ENCODE measurements around the gene RABL6.
"Not testable (repeated sequence)": the region's sequence is repeated elsewhere in the genome, so short reads cannot be mapped to it uniquely, and the experiment has no call there.

Gene RABL6

DNA sequence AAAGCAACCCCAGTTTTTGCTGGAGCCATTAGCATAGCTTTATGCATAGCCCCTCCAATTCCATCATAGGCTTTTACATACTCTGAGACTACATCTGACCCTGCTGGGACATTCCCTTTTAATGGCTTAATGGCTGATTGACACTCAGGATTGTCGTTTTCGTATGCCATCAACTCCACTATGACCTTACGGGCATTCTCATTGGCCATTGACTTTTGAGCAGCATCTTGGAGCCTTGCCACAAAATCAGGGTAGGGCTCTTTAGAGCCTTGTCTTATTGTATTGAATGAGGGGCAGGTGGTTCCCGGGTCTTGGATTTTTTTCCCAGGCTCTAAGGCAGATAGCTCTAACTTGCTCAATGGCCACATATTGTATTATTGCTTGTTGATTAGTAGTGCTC, 20.8 kb upstream of the RABL6 start:
- H3K4me1 Mint-ChIP-seq (ENCODE audit: low read depth) = peaks cover 16% of the 10 kb centered on the region
- DNase-seq; H3K4me3 Mint-ChIP-seq; H3K27me3 Mint-ChIP-seq; H3K27ac Mint-ChIP-seq; H3K9me3 Mint-ChIP-seq; H3K36me3 Mint-ChIP-seq (ENCODE audit: low read depth): not testable (repeated sequence)

GRCh38 chr9:136787690-136788400, 19.9 kb upstream of the RABL6 start:
- H3K36me3 Mint-ChIP-seq (ENCODE audit: low read depth) = peaks cover 6% of the 10 kb centered on the region
- H3K4me1 Mint-ChIP-seq (ENCODE audit: low read depth) = peaks cover 23% of the 10 kb centered on the region
- DNase-seq = peak; percentile 75
- no peaks in the 10 kb centered on the region for H3K9me3 Mint-ChIP-seq
- no peaks in the 10 kb centered on the region for H3K27me3 Mint-ChIP-seq
- no peak overlapping the region for H3K4me3 Mint-ChIP-seq
- no peak overlapping the region for H3K27ac Mint-ChIP-seq

DNA sequence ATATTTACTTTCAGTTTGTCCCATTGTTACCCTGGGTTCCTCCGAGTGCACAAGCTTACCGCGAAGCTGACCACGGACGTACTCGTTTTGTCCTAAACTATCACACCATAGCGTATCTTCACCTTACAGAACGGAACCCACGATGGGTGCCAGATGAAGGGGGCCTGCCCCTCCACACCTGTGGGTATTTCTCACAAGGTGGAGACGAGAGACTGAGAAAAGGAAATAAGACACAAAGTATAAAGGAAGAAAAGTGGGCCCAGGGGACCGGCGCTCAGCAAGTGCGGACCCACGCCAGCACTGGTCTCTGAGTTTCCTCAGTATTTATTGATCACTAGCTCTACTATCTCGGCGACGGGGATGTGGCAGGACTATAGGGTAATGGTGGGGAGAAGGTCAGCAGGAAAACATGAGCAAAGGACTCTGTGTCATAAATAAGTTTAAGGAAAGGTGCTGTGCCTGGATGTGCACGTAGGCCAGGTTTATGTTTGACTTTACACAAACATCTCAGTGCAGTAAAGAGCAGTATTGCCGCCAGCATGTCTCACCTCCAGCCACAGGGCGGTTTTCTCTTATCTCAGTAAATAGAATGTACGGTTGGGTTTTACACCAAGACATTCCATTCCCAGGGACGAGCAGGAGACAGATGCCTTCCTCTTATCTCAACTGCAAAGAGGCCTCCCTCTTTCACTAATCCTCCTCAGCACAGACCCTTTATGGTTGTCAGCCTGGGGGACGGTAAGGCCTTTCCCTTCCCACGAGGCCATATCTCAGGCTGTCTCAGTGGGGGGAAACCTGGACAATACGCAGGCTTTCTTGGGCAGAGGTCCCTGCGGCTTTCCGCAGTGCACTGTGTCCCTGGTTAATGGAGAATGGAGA, 18.9 kb upstream of the RABL6 start:
- Mint-ChIP-seq H3K36me3 (ENCODE audit: low read depth) (peaks cover 15% of the 10 kb centered on the region), H3K4me1 (ENCODE audit: low read depth) (peaks cover 25% of the 10 kb centered on the region)
- not testable (repeated sequence) for H3K9me3 Mint-ChIP-seq, H3K27ac Mint-ChIP-seq, H3K27me3 Mint-ChIP-seq, H3K4me3 Mint-ChIP-seq, DNase-seq

- Mint-ChIP-seq H3K4me1 (ENCODE audit: low read depth) (peaks cover 25% of the 10 kb centered on the region), H3K36me3 (ENCODE audit: low read depth) (peaks cover 18% of the 10 kb centered on the region), H3K4me3 (no peak overlapping the region), H3K9me3 (no peaks in the 10 kb centered on the region), H3K27me3 (no peaks in the 10 kb centered on the region), H3K27ac (no peak overlapping the region)
- DNase-seq = no peak
These were observed 18.2 kb upstream of the RABL6 start for GRCh38 chr9:136789523-136789937.

- H3K27ac Mint-ChIP-seq = peak within 1 kb of the TSS; percentile 94
- DNase-seq = peak; percentile 100
- H3K4me1 Mint-ChIP-seq (ENCODE audit: low read depth) = peaks cover 27% of the 10 kb centered on the region
- peak within 1 kb of the TSS; percentile 86 for H3K4me3 Mint-ChIP-seq
- H3K36me3 Mint-ChIP-seq (ENCODE audit: low read depth) = peaks cover 18% of the 10 kb centered on the region
- no peaks in the 10 kb centered on the region for H3K27me3 Mint-ChIP-seq
- H3K9me3 Mint-ChIP-seq = no peaks in the 10 kb centered on the region
These were observed 16.9 kb upstream of the RABL6 start, which contains the start of gene TMEM141 for GRCh38 chr9:136790640-136791515. Gene TMEM141 (plus strand): TSS chr9:136791344. CDS start chr9:136791371, 27 bp downstream.

DNA sequence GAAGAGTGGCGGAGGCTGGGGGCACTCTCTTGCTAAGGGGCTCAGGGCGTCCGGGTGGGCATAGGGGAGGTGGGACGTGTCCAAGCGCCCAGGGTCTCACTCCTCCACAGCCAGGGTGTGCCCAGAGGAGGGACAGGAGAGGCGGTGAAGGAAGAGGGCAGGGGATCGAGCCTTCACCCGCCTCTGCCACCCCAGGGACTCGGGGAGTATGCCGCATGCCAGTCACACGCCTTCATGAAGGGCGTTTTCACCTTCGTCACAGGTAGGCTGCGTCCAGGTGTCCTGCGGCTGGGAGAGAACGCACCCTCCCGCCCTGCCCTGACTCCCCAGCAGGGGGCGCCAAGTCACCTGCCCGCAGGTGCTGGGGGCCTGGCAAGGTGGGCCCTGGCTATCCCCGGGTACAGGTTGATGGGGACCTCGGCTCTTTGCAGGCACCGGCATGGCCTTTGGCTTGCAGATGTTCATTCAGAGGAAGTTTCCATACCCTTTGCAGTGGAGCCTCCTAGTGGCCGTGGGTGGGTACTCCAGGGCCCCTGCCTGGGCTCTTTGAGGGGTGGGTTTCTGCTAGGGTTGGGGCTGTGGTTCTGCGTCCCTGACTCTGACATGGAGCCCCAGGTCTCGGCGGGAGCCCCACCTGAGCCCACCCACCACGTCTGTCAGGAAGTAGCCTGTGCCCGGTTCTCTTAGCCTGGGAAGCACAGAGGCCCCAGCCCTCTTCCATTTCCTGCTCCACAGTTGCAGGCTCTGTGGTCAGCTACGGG, 16.1 kb upstream of the RABL6 start:
- H3K27ac Mint-ChIP-seq = peak overlapping the region; percentile 94
- H3K4me3 Mint-ChIP-seq = peak overlapping the region; percentile 86
- H3K36me3 Mint-ChIP-seq (ENCODE audit: low read depth) = peaks cover 18% of the 10 kb centered on the region
- DNase-seq = peak; percentile 80
- H3K9me3 Mint-ChIP-seq = no peaks in the 10 kb centered on the region
- peaks cover 3% of the 10 kb centered on the region for H3K27me3 Mint-ChIP-seq
- H3K4me1 Mint-ChIP-seq (ENCODE audit: low read depth) = peaks cover 34% of the 10 kb centered on the region

DNA sequence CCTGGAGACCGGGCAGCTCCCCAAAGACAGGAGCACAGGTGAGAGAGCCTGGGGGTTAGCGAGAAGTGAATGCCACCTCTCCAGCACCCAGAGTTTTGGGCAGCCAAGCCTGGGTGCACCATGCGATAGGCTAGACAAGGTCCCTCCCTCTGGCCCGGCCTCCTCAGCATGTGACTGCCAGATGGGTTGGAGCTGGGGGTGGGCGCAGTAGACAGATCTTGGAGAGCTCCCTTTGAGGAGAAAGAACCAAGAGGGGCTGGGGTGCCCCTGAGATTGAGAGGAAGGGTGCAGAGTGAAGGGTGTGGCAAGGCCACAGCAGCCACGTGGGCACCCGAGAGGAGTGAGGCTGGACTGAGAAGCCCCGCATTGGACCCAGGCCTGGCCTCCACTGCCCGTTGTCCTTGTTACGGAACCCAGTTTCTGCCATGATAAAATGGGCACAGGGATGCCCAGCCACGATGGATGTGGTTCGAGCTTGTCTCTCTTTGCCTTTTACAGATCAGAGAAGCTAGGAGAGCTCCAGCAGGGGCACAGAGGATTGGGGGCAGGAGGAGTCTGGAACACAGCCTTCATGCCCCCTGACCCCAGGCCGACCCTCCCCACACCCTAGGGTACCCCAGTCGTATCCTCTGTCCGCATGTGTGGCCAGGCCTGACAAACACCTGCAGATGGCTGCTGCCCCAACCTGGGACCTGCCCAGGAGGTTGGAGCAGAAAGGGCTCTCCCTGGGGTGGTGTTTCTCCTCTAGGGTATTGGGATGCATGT, 15.2 kb upstream of the RABL6 start:
- DNase-seq = no peak
- peak overlapping the region; percentile 94 for H3K27ac Mint-ChIP-seq
- peaks cover 34% of the 10 kb centered on the region for H3K4me1 Mint-ChIP-seq (ENCODE audit: low read depth)
- peaks cover 18% of the 10 kb centered on the region for H3K36me3 Mint-ChIP-seq (ENCODE audit: low read depth)
- peaks cover 3% of the 10 kb centered on the region for H3K27me3 Mint-ChIP-seq
- no peaks in the 10 kb centered on the region for H3K9me3 Mint-ChIP-seq
- H3K4me3 Mint-ChIP-seq = peak overlapping the region; percentile 86

GRCh38 chr9:136793086-136793946, 14.4 kb upstream of the RABL6 start:
- H3K4me3 Mint-ChIP-seq = peak overlapping the region; percentile 8
- DNase-seq = no peak

DNA sequence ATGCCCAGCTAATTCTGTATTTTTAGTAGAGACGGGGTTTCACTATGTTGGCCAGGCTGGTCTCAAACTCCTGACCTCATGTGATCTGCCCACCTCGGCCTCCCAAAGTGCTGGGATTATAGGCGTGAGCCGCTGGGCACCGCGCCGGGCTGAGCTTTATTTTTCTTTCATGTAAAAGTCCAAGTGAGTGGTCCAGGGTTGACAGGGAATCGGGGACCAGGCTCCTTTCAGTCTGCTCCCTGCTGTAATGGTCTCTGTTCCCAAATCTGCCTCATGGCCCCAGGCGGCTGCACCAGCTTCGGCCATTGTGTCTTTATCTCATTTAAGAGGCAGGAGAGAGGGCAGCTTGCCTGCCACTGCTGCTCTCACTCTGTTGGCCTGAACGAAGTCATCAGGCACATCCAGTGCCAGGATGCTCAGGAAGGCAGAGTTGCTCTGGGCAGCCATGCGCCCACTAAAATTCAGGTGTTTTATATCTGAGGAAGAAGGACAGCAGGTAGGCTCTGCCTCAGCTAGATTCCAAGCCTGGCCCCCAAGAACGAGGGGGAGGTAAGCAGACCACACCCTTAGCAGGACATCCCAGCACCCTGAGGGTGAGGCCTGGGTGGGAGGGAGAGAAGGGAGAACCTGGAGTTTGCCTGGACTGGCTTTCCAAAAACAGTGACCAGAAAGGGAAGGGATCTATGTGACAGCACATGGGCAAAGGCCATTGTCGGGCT, 13.3 kb upstream of the RABL6 start:
- no peak overlapping the region for H3K27ac Mint-ChIP-seq
- H3K27me3 Mint-ChIP-seq = peaks cover 3% of the 10 kb centered on the region
- H3K4me3 Mint-ChIP-seq = no peak overlapping the region
- peaks cover 25% of the 10 kb centered on the region for H3K4me1 Mint-ChIP-seq (ENCODE audit: low read depth)
- no peaks in the 10 kb centered on the region for H3K9me3 Mint-ChIP-seq
- H3K36me3 Mint-ChIP-seq (ENCODE audit: low read depth) = peaks cover 18% of the 10 kb centered on the region
- no peak for DNase-seq

More at GRCh38 chr9:136793086-136793946, 14.4 kb upstream of the RABL6 start:
- no peak overlapping the region for H3K27ac Mint-ChIP-seq
- H3K36me3 Mint-ChIP-seq (ENCODE audit: low read depth) = peaks cover 18% of the 10 kb centered on the region
- H3K9me3 Mint-ChIP-seq = no peaks in the 10 kb centered on the region
- peaks cover 26% of the 10 kb centered on the region for H3K4me1 Mint-ChIP-seq (ENCODE audit: low read depth)
- peaks cover 3% of the 10 kb centered on the region for H3K27me3 Mint-ChIP-seq

DNA sequence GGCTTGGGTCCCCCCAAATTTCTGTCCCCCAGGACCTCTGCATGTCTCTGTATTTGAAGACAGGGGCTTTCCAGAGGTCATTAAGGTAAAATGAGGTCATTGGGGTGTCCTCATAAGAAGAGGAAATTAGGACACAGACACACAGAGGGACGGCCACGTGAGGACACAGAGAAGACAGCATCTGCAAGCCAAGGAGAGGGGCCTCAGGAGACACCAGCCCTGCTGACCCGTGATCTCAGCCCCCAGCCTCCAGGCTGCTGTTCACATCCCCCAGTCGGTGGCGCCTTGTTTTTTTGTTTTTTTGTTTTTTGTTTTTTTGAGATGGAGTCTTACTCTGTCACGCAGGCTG, 12.8 kb upstream of the RABL6 start:
- no peak overlapping the region for H3K27ac Mint-ChIP-seq
- H3K36me3 Mint-ChIP-seq (ENCODE audit: low read depth) = peaks cover 18% of the 10 kb centered on the region
- peaks cover 28% of the 10 kb centered on the region for H3K4me1 Mint-ChIP-seq (ENCODE audit: low read depth)
- H3K9me3 Mint-ChIP-seq = no peaks in the 10 kb centered on the region
- no peak for DNase-seq
- no peak overlapping the region for H3K4me3 Mint-ChIP-seq
- H3K27me3 Mint-ChIP-seq = peaks cover 3% of the 10 kb centered on the region

- no peak within 1 kb of the TSS for H3K4me3 Mint-ChIP-seq
- H3K27me3 Mint-ChIP-seq = peaks cover 11% of the 10 kb centered on the region
- H3K36me3 Mint-ChIP-seq (ENCODE audit: low read depth) = peaks cover 18% of the 10 kb centered on the region
- peak within 1 kb of the TSS; percentile 15 for H3K27ac Mint-ChIP-seq
- no peak for DNase-seq
- H3K9me3 Mint-ChIP-seq = no peaks in the 10 kb centered on the region
- peaks cover 36% of the 10 kb centered on the region for H3K4me1 Mint-ChIP-seq (ENCODE audit: low read depth)
These were observed 11.4 kb upstream of the RABL6 start, which contains the start of gene CCDC183 for GRCh38 chr9:136796238-136796774. Gene CCDC183 (plus strand): TSS chr9:136796338. CDS start chr9:136796398, 60 bp downstream.
